Measurements from ENCODE around the gene STAU1. TPM values are rescaled to one million over a fixed set of nuclear protein-coding genes. Genes with fewer than 3 reads are reported as not detected.
A peak's percentile ranks its signal among the peaks of the same experiment; 100 is the strongest.
"Not testable (repeated sequence)": the region's sequence is repeated elsewhere in the genome, so short reads cannot be mapped to it uniquely, and the experiment has no call there.

STAU1 gene
- total and polyA plus RNA-seq, 7 donors: 51.9 to 110 (median 82.8) TPM

DNA sequence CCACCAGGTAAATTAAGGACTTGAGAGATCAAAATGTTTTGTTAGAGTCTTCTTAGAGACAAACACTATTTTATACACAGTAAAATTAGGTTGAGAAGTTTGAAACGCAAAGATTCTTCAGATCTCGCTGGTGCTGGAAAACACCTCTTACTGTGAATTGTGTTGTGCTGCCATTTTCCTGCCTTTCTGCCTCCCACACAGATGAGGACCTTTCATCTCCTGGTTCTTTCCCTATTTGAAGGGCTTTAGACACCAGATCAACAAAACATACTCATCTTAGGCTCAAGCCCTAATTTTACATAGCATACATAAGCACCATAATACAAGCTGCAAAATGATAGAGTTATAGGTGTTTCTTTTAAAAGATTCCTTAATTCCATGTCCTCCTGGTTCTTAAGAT lies 18.6 kb downstream of the STAU1 start:
- Histone ChIP-seq H3K36me3 (peaks cover 0 to 17% (median 2%) of the 10 kb centered on the region in 4 donors), H3K27me3 (no peaks in the 10 kb centered on the region), H3K9me3 (no peaks in the 10 kb centered on the region), H3K4me1 (peaks cover 0 to 49% (median 40%) of the 10 kb centered on the region in 4 donors), H3K4me3 (no peak overlapping the region), H3K27ac (no peak overlapping the region)
- DNase-seq: no peak
- TF ChIP-seq EP300 (IDR thresholded peaks at IDR 0.05) (no peak), POLR2A (IDR thresholded peaks at IDR 0.05) (no peak), POLR2AphosphoS5 (IDR thresholded peaks at IDR 0.05) (no peak)
- TF ChIP-seq, protein P1, sequence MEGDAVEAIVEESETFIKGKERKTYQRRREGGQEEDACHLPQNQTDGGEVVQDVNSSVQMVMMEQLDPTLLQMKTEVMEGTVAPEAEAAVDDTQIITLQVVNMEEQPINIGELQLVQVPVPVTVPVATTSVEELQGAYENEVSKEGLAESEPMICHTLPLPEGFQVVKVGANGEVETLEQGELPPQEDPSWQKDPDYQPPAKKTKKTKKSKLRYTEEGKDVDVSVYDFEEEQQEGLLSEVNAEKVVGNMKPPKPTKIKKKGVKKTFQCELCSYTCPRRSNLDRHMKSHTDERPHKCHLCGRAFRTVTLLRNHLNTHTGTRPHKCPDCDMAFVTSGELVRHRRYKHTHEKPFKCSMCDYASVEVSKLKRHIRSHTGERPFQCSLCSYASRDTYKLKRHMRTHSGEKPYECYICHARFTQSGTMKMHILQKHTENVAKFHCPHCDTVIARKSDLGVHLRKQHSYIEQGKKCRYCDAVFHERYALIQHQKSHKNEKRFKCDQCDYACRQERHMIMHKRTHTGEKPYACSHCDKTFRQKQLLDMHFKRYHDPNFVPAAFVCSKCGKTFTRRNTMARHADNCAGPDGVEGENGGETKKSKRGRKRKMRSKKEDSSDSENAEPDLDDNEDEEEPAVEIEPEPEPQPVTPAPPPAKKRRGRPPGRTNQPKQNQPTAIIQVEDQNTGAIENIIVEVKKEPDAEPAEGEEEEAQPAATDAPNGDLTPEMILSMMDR (IDR thresholded peaks at IDR 0.05): no peak
- intact Hi-C loops (cut with DNase I): no loop called here
- 65 to 97% methylated on average over 2 of the region's 2 CpGs for WGBS, 2 donors

DNA sequence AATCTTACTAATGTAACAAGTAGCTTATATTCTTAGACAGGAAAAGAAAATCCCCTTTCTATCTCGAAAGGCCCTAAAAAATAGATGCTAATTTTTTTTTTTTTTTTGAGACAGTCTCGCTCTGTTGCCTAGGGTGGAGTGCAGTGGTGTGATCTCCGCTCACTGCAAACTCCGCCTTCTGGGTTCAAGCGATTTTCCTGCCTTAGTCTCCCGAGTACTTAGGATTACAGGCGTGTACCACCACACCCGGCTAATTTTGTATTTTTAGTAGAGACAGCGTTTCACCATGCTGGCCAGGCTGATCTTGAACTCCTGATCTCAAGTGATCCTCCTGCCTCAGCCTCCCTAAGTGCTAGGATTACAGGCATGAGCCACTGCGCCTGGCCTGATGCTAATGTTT lies 19.3 kb downstream of the STAU1 start:
- H3K36me3 ChIP-seq: peaks cover 0 to 23% (median 2%) of the 10 kb centered on the region in 4 donors
- H3K4me3 ChIP-seq; H3K9me3 ChIP-seq; intact Hi-C loops (cut with DNase I); DNase-seq; H3K27me3 ChIP-seq; H3K27ac ChIP-seq: not testable (repeated sequence)
- WGBS, 2 donors: 82 to 90% methylated on average over 10 of the region's 10 CpGs
- peaks cover 0 to 49% (median 40%) of the 10 kb centered on the region in 4 donors for H3K4me1 ChIP-seq

DNA sequence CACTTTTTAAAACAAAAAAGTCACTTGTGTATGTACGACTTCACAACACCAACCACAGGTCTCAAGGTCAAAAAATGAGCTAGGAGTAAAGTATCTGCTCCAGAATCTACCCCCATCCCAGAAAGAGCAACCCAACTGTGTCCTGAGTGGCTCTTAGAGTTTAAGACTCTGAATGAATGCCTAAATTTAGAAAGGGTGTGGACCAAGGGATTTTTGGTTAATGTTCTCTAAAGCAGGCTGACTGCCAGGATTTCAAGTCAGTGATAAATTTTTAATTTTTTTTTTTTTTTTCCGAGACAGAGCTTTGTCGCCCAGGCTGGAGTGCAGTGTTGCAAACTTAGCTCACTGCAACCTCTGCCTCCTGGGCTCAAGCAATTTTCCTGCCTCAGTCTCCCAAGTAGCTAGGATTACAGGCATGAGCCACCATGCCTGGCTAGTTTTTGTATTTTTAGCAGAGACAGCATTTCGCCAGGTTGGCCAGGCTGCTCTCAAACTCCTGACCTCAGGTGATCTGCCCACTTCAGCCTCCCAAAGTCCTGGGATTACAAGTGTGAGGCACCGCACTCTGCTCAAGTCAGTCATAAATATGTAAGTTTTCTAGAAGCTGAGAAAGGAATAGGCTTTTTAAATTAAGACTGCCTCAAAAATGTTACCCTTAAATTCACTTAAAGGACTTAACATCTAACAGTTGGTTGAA lies 20.2 kb downstream of the STAU1 start:
- TF ChIP-seq EP300 (IDR thresholded peaks at IDR 0.05) (no peak), POLR2AphosphoS5 (IDR thresholded peaks at IDR 0.05) (no peak), POLR2A (IDR thresholded peaks at IDR 0.05) (no peak)
- TF ChIP-seq, protein P1 (IDR thresholded peaks at IDR 0.05): no peak
- intact Hi-C loops (cut with DNase I): no loop called here
- Histone ChIP-seq H3K4me3 (no peak overlapping the region), H3K27ac (peak overlapping the region; percentile 8 to 64 (median 40)), H3K9me3 (no peaks in the 10 kb centered on the region), H3K4me1 (peaks cover 0 to 49% (median 40%) of the 10 kb centered on the region in 4 donors), H3K36me3 (peaks cover 0 to 23% (median 2%) of the 10 kb centered on the region in 4 donors), H3K27me3 (no peaks in the 10 kb centered on the region)
- 57 to 69% methylated on average over 5 of the region's 5 CpGs for WGBS, 2 donors
- DNase-seq: no peak

DNA sequence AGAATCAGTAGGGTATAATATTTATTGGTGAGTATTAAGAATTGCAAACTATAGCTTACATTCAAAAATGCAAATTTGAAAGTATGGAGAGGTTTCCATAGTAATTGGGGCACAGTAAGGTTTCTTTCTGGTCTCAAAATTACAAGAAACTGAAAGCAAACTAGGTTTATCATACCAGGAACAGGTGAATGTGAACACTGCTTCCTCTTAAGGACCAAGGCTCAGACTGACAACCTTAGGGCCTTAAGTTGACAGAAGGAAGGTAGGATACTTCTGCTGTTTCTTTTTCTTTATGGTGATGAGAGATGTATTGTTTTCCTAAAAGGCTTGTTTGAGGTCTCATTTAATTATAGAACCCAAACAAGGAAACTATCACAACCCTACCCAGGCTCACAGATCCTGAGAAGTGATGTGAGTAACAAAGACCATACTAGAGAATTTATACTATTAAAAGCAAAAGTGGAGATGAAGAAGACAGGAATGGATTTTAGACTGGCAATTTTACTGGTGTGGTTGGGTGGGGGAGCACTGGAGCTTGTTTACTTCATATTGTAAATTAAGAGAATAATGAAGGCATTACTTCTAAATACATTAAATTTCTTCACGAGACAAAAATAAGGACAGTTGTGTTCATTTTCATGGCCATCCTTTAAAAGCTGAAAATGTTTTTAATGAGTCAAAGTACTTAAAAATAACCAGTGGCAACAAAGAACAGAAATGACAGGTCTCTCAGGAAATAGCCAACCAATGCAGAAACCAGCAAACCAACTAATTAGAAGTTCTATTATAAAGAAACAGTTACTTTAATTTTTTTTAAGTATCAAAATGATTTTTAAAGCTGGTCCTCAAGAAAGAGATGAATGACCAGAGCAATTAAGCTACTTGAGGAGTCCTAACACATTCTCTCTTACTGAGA lies 21.3 kb downstream of the STAU1 start:
- peaks cover 0 to 23% (median 2%) of the 10 kb centered on the region in 4 donors for H3K36me3 ChIP-seq
- no peaks in the 10 kb centered on the region for H3K27me3 ChIP-seq
- WGBS, 2 donors: 64 to 80% methylated on average over 1 of the region's 1 CpG
- no peak for TF ChIP-seq EP300 (IDR thresholded peaks at IDR 0.05)
- TF ChIP-seq, protein P1 (IDR thresholded peaks at IDR 0.05): no peak
- TF ChIP-seq POLR2AphosphoS5 (IDR thresholded peaks at IDR 0.05): no peak
- no peak for TF ChIP-seq POLR2A (IDR thresholded peaks at IDR 0.05)
- intact Hi-C loops (cut with DNase I): no loop called here
- H3K27ac ChIP-seq: peak overlapping the region in 3 of 4 donors; percentile 8 to 64 (median 59)
- no peak overlapping the region for H3K4me3 ChIP-seq
- no peak for DNase-seq
- H3K9me3 ChIP-seq: no peaks in the 10 kb centered on the region
- H3K4me1 ChIP-seq: peaks cover 0 to 41% (median 38%) of the 10 kb centered on the region in 4 donors

DNA sequence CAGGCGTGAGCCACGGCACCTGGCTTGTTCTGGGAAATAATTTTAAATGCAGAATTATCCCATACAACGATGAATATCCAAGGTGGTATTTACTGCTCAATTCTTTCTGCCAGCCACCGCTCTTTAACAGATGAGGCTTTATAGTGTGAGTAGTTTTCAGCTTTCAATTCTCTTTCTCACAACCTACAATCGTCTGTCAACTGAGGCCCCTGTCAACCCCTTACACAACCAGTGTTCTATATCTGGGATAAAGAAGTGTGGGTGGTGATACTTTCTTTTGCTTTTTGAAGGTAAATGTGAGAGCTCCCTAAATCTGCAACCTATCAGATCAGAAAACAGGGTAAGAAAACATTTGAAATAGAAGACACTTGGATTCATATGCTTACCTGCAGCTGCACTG lies 22.5 kb downstream of the STAU1 start:
- WGBS, 2 donors: 89 to 92% methylated on average over 5 of the region's 5 CpGs
- TF ChIP-seq, protein P1 (IDR thresholded peaks at IDR 0.05): no peak
- TF ChIP-seq EP300 (IDR thresholded peaks at IDR 0.05): no peak
- TF ChIP-seq POLR2AphosphoS5 (IDR thresholded peaks at IDR 0.05): no peak
- no peak for TF ChIP-seq POLR2A (IDR thresholded peaks at IDR 0.05)
- DNase-seq: no peak
- peaks cover 0 to 23% (median 2%) of the 10 kb centered on the region in 4 donors for H3K36me3 ChIP-seq
- no peaks in the 10 kb centered on the region for H3K9me3 ChIP-seq
- H3K27me3 ChIP-seq: no peaks in the 10 kb centered on the region
- H3K27ac ChIP-seq: no peak overlapping the region
- H3K4me3 ChIP-seq: no peak overlapping the region
- H3K4me1 ChIP-seq: peaks cover 0 to 44% (median 36%) of the 10 kb centered on the region in 4 donors
- intact Hi-C loops (cut with DNase I): no loop called here

Measured in sigmoid colon (tissue), 7 donors.